HepG2 (cell line): ENCODE measurements around the gene IBA57. TPM values are rescaled to one million over a fixed set of nuclear protein-coding genes. Genes with fewer than 3 reads are reported as not detected.

Experiments
- ATAC-seq: fragments of 200-7000 bp; cut with Tn5 transposase; 3 replicates; pipeline ENCODE4 v1.9.1; 2020; ENCODE audit warnings: mild to moderate bottlenecking, moderate library complexity
- BruUV-seq: library from RNA; stranded (reverse); fragments of 400-500 nt; replicated peaks from 2 replicates; lab custom pipeline; 2021; lab: Mats Ljungman, UMichigan
- CTCF ChIA-PET: fragments of 300-600 bp; formaldehyde crosslinking; extraction: SDS; loops from one replicate; lab custom pipeline; 2021; ENCODE audit warnings: low total read pairs, inconsistent platforms, low intra/inter-chr PET ratio; lab: Yijun Ruan, JAX
- POLR2A ChIA-PET: fragments of 350-600 bp; sonication (Branson Sonifier 250); formaldehyde crosslinking; loops from one replicate; lab custom pipeline; 2020; ENCODE audit warnings: antibody characterized with exemption, inconsistent platforms; lab: Yijun Ruan, JAX
- DNase-seq: peaks from one replicate; pipeline ENCODE4 v3.0.0-alpha.2; 2015; ENCODE audit warnings: low spot score
- FAIRE-seq: peaks from 3 replicates; lab custom pipeline; 2011; peaks lifted over from hg19 to GRCh38; lab: Jason Lieb, UNC
- H2AFZ ChIP-seq: one replicate; pipeline ENCODE4 v1.6.1; 2011; ENCODE audit warnings: low read length, inconsistent platforms
- H3K27ac ChIP-seq: fragments of 300-600 bp; 3 replicates; pipeline ENCODE4 v1.8.0; 2011; ENCODE audit warnings: mixed run types, mild to moderate bottlenecking, mixed read lengths, low read length, inconsistent platforms; ENCODE audit not compliant: insufficient read depth; ENCODE audit errors: extremely low read length
- H3K27me3 ChIP-seq, 2 experiments: fragments of 200-600 bp in 1 of 2; 2 replicates in 1 of 2; 3 replicates in 1 of 2; pipeline versions ENCODE4 v1.6.0 to v1.8.0; 2011; ENCODE audit warnings: low read length in 2 of 2, mild to moderate bottlenecking in 2 of 2, moderate library complexity in 2 of 2, inconsistent platforms in 1 of 2; ENCODE audit not compliant: insufficient read depth in 2 of 2, control insufficient read depth in 1 of 2
- H3K36me3 ChIP-seq, 2 experiments: fragments of 200-600 bp in 1 of 2; replicated peaks in 1 of 2; 2 replicates in 1 of 2; 3 replicates in 1 of 2; pipeline versions ENCODE4 v1.5.1 to v1.8.0; 2011; ENCODE audit warnings: low read length in 2 of 2, inconsistent platforms in 1 of 2; ENCODE audit not compliant: insufficient read depth in 2 of 2, control insufficient read depth in 1 of 2
- H3K4me1 ChIP-seq: 2 replicates; pipeline ENCODE4 v1.5.1; 2012; ENCODE audit warnings: low read length, inconsistent platforms; ENCODE audit not compliant: insufficient read depth
- H3K4me2 ChIP-seq: 2 replicates; pipeline ENCODE4 v1.6.0; 2011; ENCODE audit warnings: low read depth, low read length, inconsistent platforms
- H3K4me3 ChIP-seq, 3 experiments: fragments of 200-600 bp in 1 of 3; sonication (generic), shearing (Covaris generic) in 1 of 3; replicated peaks in 1 of 3; 2 replicates each; pipeline ENCODE4 v1.5.1; 2011 to 2016; ENCODE audit warnings: low read length in 3 of 3, inconsistent platforms in 2 of 3, low read depth in 2 of 3, mild to moderate bottlenecking in 2 of 3, control low read depth in 1 of 3, mixed read lengths in 1 of 3; ENCODE audit not compliant: insufficient read depth in 1 of 3
- H3K79me2 ChIP-seq: one replicate; pipeline ENCODE4 v1.6.1; 2011; ENCODE audit warnings: low read length, inconsistent platforms; ENCODE audit not compliant: insufficient read depth
- H3K9ac ChIP-seq: 2 replicates; pipeline ENCODE4 v1.6.0; 2011; ENCODE audit warnings: mild to moderate bottlenecking, low read depth, low read length, inconsistent platforms; ENCODE audit not compliant: insufficient read depth
- H3K9me3 ChIP-seq: 2 replicates; pipeline ENCODE4 v1.5.1; 2012; ENCODE audit warnings: mild to moderate bottlenecking, low read length
- H4K20me1 ChIP-seq: 2 replicates; pipeline ENCODE4 v1.6.0; 2011; ENCODE audit warnings: inconsistent platforms, mild to moderate bottlenecking, low read length, moderate library complexity; ENCODE audit not compliant: insufficient read depth
- AGO2 ChIP-seq: fragments of 200-400 bp; formaldehyde crosslinking; optimal IDR thresholded peaks from 2 replicates; pipeline ENCODE3; 2017; ENCODE audit warnings: mild to moderate bottlenecking, low read depth, low read length, moderate library complexity
- ARNT ChIP-seq: fragments of 450-650 bp; IDR thresholded peaks from 2 replicates; pipeline ENCODE4 v1.6.1; 2017
- CAMTA2 ChIP-seq: sonication (generic); formaldehyde crosslinking; IDR thresholded peaks from 2 replicates; pipeline ENCODE4 v1.4.0; 2020; ENCODE audit warnings: mild to moderate bottlenecking, missing genetic modification reagents, borderline replicate concordance
- GLMP ChIP-seq: sonication (generic); formaldehyde crosslinking; IDR thresholded peaks from 2 replicates; pipeline ENCODE4 v1.9.0; 2021; ENCODE audit warnings: missing genetic modification reagents, mild to moderate bottlenecking, borderline replicate concordance
- HNF1B ChIP-seq: sonication (generic); formaldehyde crosslinking; IDR thresholded peaks from 2 replicates; pipeline ENCODE4 v1.5.1; 2020; ENCODE audit warnings: mild to moderate bottlenecking, moderate library complexity, missing genetic modification reagents
- KDM1A ChIP-seq: IDR thresholded peaks from 2 replicates; pipeline ENCODE4 v1.6.1; 2016; ENCODE audit warnings: missing compliant biosample characterization
- KMT2B ChIP-seq: IDR thresholded peaks from 2 replicates; pipeline ENCODE4 v1.6.1; 2016; ENCODE audit warnings: missing genetic modification reagents, missing compliant biosample characterization
- PHB2 ChIP-seq: fragments of 450-650 bp; IDR thresholded peaks from 2 replicates; pipeline ENCODE4 v1.6.1; 2018; ENCODE audit not compliant: partially characterized antibody
- RAD21 ChIP-seq: fragments of 450-650 bp; formaldehyde crosslinking; IDR thresholded peaks from 2 replicates; pipeline ENCODE4 v1.5.0; 2020; ENCODE audit warnings: mild to moderate bottlenecking
- SP1 ChIP-seq, 2 experiments: fragments of 450-650 bp in 1 of 2; sonication (generic) in 1 of 2; formaldehyde crosslinking in 1 of 2; IDR thresholded peaks; 2 replicates each; pipeline versions ENCODE4 v1.4.0 to v1.6.1; 2016 to 2020; ENCODE audit warnings: missing genetic modification reagents in 1 of 2
- ZNF331 ChIP-seq: sonication (generic); formaldehyde crosslinking; IDR thresholded peaks from 2 replicates; pipeline ENCODE4 v1.4.0; 2020; ENCODE audit warnings: missing genetic modification reagents
- ZNF530 ChIP-seq: sonication (generic); formaldehyde crosslinking; IDR thresholded peaks from 2 replicates; pipeline ENCODE4 v1.5.0; 2020; ENCODE audit warnings: low read depth, mild to moderate bottlenecking, missing genetic modification reagents
- ZNF780A ChIP-seq: sonication (generic); formaldehyde crosslinking; IDR thresholded peaks from 2 replicates; pipeline ENCODE4 v1.8.0; 2022; ENCODE audit warnings: mild to moderate bottlenecking, missing genetic modification reagents, moderate library complexity
- ZNF839 ChIP-seq: sonication (generic); formaldehyde crosslinking; IDR thresholded peaks from 2 replicates; pipeline ENCODE4 v1.4.0; 2020; ENCODE audit warnings: missing genetic modification reagents, mild to moderate bottlenecking, borderline replicate concordance
- ZSCAN25 ChIP-seq: sonication (generic); formaldehyde crosslinking; IDR thresholded peaks from 2 replicates; pipeline ENCODE4 v1.8.0; 2022; ENCODE audit warnings: mild to moderate bottlenecking, missing genetic modification reagents
- ZSCAN9 ChIP-seq: IDR thresholded peaks from 2 replicates; pipeline ENCODE4 v1.6.1; 2016; ENCODE audit warnings: borderline replicate concordance
- WGBS: methylation state at CpG from one replicate; pipeline ENCODE4 v1.1.6; 2017; ENCODE audit warnings: low lambda C conversion rate; 5-methylcytosine and 5-hydroxymethylcytosine counted together
- in situ Hi-C: cut with HindIII; loops from 2 replicates; pipeline ENCODE4 v1.10.0; 2017; ENCODE audit warnings: low pct_unique_long_range_greater_than_20kb; ENCODE audit not compliant: extremely low pct_ligation_motif_present
- intact Hi-C: fragments of 100-400 bp; cut with micrococcal nuclease; formaldehyde crosslinking; loops from one replicate; pipeline ENCODE4 v1.10.0; 2022; ENCODE audit not compliant: unreplicated experiment
- polyA plus RNA-seq, 8 experiments: library from polyadenylated mRNA; depleted of rRNA in 3 of 8; stranded (reverse) in 7 of 8; unstranded in 1 of 8; fragments of >200 nt; fragmentation: Illumina TruSeq in 4 of 8; extraction: Trizol in 4 of 8; gene quantifications; 2 replicates each; pipeline versions ENCODE4 v1.2.1 to v1.2.3, GENCODE V29; 2011 to 2016; ENCODE audit warnings: low read depth in 4 of 8, missing spikeins in 1 of 8, mixed read lengths in 1 of 8; ENCODE audit not compliant: insufficient read depth in 1 of 8
- total RNA-seq, 5 experiments: library from RNA; depleted of rRNA; stranded (reverse); fragments of >200 nt; fragmentation: Illumina TruSeq; extraction: Trizol; gene quantifications; 2 replicates each; pipeline ENCODE4 v1.2.3, GENCODE V29; 2016; ENCODE audit warnings: low read depth in 1 of 5
- TF ChIP-seq, protein P1 (sequence below): sonication (generic); formaldehyde crosslinking; conservative IDR thresholded peaks from 2 replicates; pipeline ENCODE4 v1.4.0; 2020; ENCODE audit warnings: missing genetic modification reagents
- TF ChIP-seq, protein P2 (sequence below): IDR thresholded peaks from 2 replicates; pipeline ENCODE4 v1.6.1; 2016; ENCODE audit warnings: missing compliant biosample characterization, missing genetic modification reagents, borderline replicate concordance

Gene IBA57
- total and polyA plus RNA-seq, 2 of the 13 experiments (the other 11 are each of a cell fraction or from before 2014, with no cell fraction given) = 2.3 to 10.2 TPM

GRCh38 chr1:228212966-228213844 is 47.6 kb downstream of the IBA57 start:
- BruUV-seq = no TSS peak
- DNase-seq = peak; percentile 25
- Histone ChIP-seq H3K4me2 (peak overlapping the region; percentile 77), H2AFZ (no peak overlapping the region), H3K9ac (no peak overlapping the region), H3K27me3 (peaks cover 4 to 34% of the 10 kb centered on the region in 2 experiments), H4K20me1 (no peaks in the 10 kb centered on the region), H3K27ac (no peak overlapping the region), H3K36me3 (no peaks in the 10 kb centered on the region), H3K79me2 (no peaks in the 10 kb centered on the region), H3K9me3 (no peaks in the 10 kb centered on the region), H3K4me1 (no peaks in the 10 kb centered on the region), H3K4me3 (peak overlapping the region in 2 of 3 experiments; percentile 45 to 58; a peak in 2 of 6 replicates)
- ATAC-seq = peak; percentile 86
- 11% methylated on average over 35 of the region's 67 CpGs for WGBS
- ChIA-PET POLR2A (no interaction called here), CTCF (interaction anchor here (2.1 kb wide), 1 partner anchor 302 kb away, joined by 10 read pairs; no protein-coding TSS in a partner anchor)
- FAIRE-seq = no peak
- intact Hi-C loops (no loop called here), in situ Hi-C loops (no loop called here)
- 0 out of 2 replicates have a peak, but pooled peaks have one; percentile 32 for TF ChIP-seq ZSCAN25 (CRISPR knock-in tag)
- no peak for TF ChIP-seq ZNF839 (CRISPR knock-in tag)
- no peak for TF ChIP-seq KDM1A (CRISPR knock-in tag)
- no peak for TF ChIP-seq CAMTA2 (CRISPR knock-in tag)
- TF ChIP-seq AGO2 = no peak
- TF ChIP-seq PHB2 = no peak
- TF ChIP-seq ARNT = no peak
- no peak for TF ChIP-seq ZNF530 (CRISPR knock-in tag)
- TF ChIP-seq, protein P1, sequence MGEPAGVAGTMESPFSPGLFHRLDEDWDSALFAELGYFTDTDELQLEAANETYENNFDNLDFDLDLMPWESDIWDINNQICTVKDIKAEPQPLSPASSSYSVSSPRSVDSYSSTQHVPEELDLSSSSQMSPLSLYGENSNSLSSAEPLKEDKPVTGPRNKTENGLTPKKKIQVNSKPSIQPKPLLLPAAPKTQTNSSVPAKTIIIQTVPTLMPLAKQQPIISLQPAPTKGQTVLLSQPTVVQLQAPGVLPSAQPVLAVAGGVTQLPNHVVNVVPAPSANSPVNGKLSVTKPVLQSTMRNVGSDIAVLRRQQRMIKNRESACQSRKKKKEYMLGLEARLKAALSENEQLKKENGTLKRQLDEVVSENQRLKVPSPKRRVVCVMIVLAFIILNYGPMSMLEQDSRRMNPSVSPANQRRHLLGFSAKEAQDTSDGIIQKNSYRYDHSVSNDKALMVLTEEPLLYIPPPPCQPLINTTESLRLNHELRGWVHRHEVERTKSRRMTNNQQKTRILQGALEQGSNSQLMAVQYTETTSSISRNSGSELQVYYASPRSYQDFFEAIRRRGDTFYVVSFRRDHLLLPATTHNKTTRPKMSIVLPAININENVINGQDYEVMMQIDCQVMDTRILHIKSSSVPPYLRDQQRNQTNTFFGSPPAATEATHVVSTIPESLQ = no peak
- 0 out of 2 replicates have a peak, but pooled peaks have one; percentile 35 for TF ChIP-seq KMT2B
- TF ChIP-seq, protein P2, sequence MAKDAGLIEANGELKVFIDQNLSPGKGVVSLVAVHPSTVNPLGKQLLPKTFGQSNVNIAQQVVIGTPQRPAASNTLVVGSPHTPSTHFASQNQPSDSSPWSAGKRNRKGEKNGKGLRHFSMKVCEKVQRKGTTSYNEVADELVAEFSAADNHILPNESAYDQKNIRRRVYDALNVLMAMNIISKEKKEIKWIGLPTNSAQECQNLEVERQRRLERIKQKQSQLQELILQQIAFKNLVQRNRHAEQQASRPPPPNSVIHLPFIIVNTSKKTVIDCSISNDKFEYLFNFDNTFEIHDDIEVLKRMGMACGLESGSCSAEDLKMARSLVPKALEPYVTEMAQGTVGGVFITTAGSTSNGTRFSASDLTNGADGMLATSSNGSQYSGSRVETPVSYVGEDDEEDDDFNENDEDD (CRISPR knock-in tag) = peak; percentile 52; the same call in 1 of the 2 replicates
- TF ChIP-seq HNF1B (CRISPR knock-in tag) = peak; percentile 54; the same call in 1 of the 2 replicates
- no peak for TF ChIP-seq ZNF331 (CRISPR knock-in tag)
- no peak for TF ChIP-seq GLMP (CRISPR knock-in tag)
- no peak for TF ChIP-seq ZNF780A (CRISPR knock-in tag)
- 0 out of 2 replicates have a peak, but pooled peaks have one; percentile 57 for TF ChIP-seq RAD21 (CRISPR knock-in tag)
- no peak for TF ChIP-seq ZSCAN9 (CRISPR knock-in tag)
- TF ChIP-seq SP1 (IDR thresholded peaks at IDR 0.05) = no peak
- TF ChIP-seq SP1 (CRISPR knock-in tag; IDR thresholded peaks at IDR 0.05) = 0 out of 2 replicates have a peak, but pooled peaks have one; percentile 49
